Uterus (tissue), 2 donors: ENCODE results near the gene KSR2.

Experiments used
- CTCF ChIP-seq, 4 experiments: fragments of 200-600 bp in 2 of 4; fragments of 450-650 bp in 2 of 4; sonication (generic) in 2 of 4; IDR thresholded peaks; one replicate each; pipeline ENCODE4 v1.5.1; 2016 to 2019; ENCODE audit warnings: antibody characterized with exemption in 4 of 4, mild to moderate bottlenecking in 2 of 4, moderate library complexity in 1 of 4
- POLR2A ChIP-seq, 2 donors: fragments of 450-650 bp; IDR thresholded peaks; one replicate each; pipeline ENCODE4 v1.6.1; 2016; ENCODE audit warnings: antibody characterized with exemption in 2 of 2, mild to moderate bottlenecking in 1 of 2, moderate library complexity in 1 of 2

- no peak for TF ChIP-seq CTCF (IDR thresholded peaks at IDR 0.05)
- no peak for TF ChIP-seq POLR2A (IDR thresholded peaks at IDR 0.05)
These were observed 452.8 kb downstream of the KSR2 start for GRCh38 chr12:117516034-117516433.
